ENCODE results near the gene DIO3.

The DIO3 gene

GRCh38 chr14:101578489-101578888 lies 17.2 kb downstream of the DIO3 start:
- no peaks in the 10 kb centered on the region for H3F3A ChIP-seq (ENCODE audit: insufficient read depth, low read length)
- H3K9me3 ChIP-seq (ENCODE audit: low read length): no peaks in the 10 kb centered on the region
- H3K27ac ChIP-seq (ENCODE audit: low read depth, low read length, poor library complexity, severe bottlenecking): no peak overlapping the region
- no peak overlapping the region for H3K4me3 ChIP-seq (ENCODE audit: low read depth, low read length, poor library complexity, severe bottlenecking)
- no peaks in the 10 kb centered on the region for H3K4me1 ChIP-seq (ENCODE audit: insufficient read depth, low read length, severe bottlenecking)
- H3K36me3 ChIP-seq (ENCODE audit: insufficient read depth, low read length): no peaks in the 10 kb centered on the region
- no peaks in the 10 kb centered on the region for H3K27me3 ChIP-seq (ENCODE audit: insufficient read depth, low read length)
- H2AFZ ChIP-seq (ENCODE audit: low read length): no peak overlapping the region
- no peaks in the 10 kb centered on the region for H4K20me1 ChIP-seq (ENCODE audit: insufficient read depth, low read length)
- H3K9me2 ChIP-seq (ENCODE audit: low read depth, low read length): no peaks in the 10 kb centered on the region
- H3K9ac ChIP-seq (ENCODE audit: low read length): no peak overlapping the region
- TF ChIP-seq EZH2 (IDR thresholded peaks at IDR 0.05; ENCODE audit: borderline replicate concordance, low read length) (no peak), CTCF (IDR thresholded peaks at IDR 0.05; ENCODE audit: low read length) (no peak)
- no peaks in the 10 kb centered on the region for H3K79me2 ChIP-seq (ENCODE audit: insufficient read depth, low read length)
- H3K4me2 ChIP-seq (ENCODE audit: low read length): no peak overlapping the region

GRCh38 chr14:101579372-101580080 lies 18.2 kb downstream of the DIO3 start:
- Histone ChIP-seq H3K4me2 (ENCODE audit: low read length) (no peak overlapping the region), H3K9ac (ENCODE audit: low read length) (no peak overlapping the region), H3K9me3 (ENCODE audit: low read length) (no peaks in the 10 kb centered on the region), H3K27ac (ENCODE audit: low read depth, low read length, poor library complexity, severe bottlenecking) (no peak overlapping the region), H3K4me1 (ENCODE audit: insufficient read depth, low read length, severe bottlenecking) (no peaks in the 10 kb centered on the region), H2AFZ (ENCODE audit: low read length) (no peak overlapping the region), H3K79me2 (ENCODE audit: insufficient read depth, low read length) (no peaks in the 10 kb centered on the region), H3K9me2 (ENCODE audit: low read depth, low read length) (no peaks in the 10 kb centered on the region), H3F3A (ENCODE audit: insufficient read depth, low read length) (no peaks in the 10 kb centered on the region), H3K27me3 (ENCODE audit: insufficient read depth, low read length) (no peaks in the 10 kb centered on the region; the same call in 1 of the 2 replicates), H3K4me3 (ENCODE audit: low read depth, low read length, poor library complexity, severe bottlenecking) (no peak overlapping the region), H4K20me1 (ENCODE audit: insufficient read depth, low read length) (no peaks in the 10 kb centered on the region), H3K36me3 (ENCODE audit: insufficient read depth, low read length) (no peaks in the 10 kb centered on the region)
- TF ChIP-seq EZH2 (IDR thresholded peaks at IDR 0.05; ENCODE audit: borderline replicate concordance, low read length) (no peak), CTCF (IDR thresholded peaks at IDR 0.05; ENCODE audit: low read length) (no peak)

GRCh38 chr14:101581806-101582205 lies 20.5 kb downstream of the DIO3 start:
- no peak for TF ChIP-seq EZH2 (IDR thresholded peaks at IDR 0.05; ENCODE audit: borderline replicate concordance, low read length)
- TF ChIP-seq CTCF (IDR thresholded peaks at IDR 0.05; ENCODE audit: low read length): no peak

More at GRCh38 chr14:101581806-101582205, 20.5 kb downstream of the DIO3 start:
- Histone ChIP-seq H4K20me1 (ENCODE audit: insufficient read depth, low read length) (no peaks in the 10 kb centered on the region), H3K9me2 (ENCODE audit: low read depth, low read length) (no peaks in the 10 kb centered on the region), H3K27ac (ENCODE audit: low read depth, low read length, poor library complexity, severe bottlenecking) (no peak overlapping the region), H3K4me1 (ENCODE audit: insufficient read depth, low read length, severe bottlenecking) (no peaks in the 10 kb centered on the region), H3K27me3 (ENCODE audit: insufficient read depth, low read length) (no peaks in the 10 kb centered on the region; the same call in 1 of the 2 replicates), H2AFZ (ENCODE audit: low read length) (no peak overlapping the region), H3K9ac (ENCODE audit: low read length) (no peak overlapping the region), H3K36me3 (ENCODE audit: insufficient read depth, low read length) (no peaks in the 10 kb centered on the region), H3K4me3 (ENCODE audit: low read depth, low read length, poor library complexity, severe bottlenecking) (no peak overlapping the region), H3K4me2 (ENCODE audit: low read length) (no peak overlapping the region), H3F3A (ENCODE audit: insufficient read depth, low read length) (no peaks in the 10 kb centered on the region), H3K9me3 (ENCODE audit: low read length) (no peaks in the 10 kb centered on the region), H3K79me2 (ENCODE audit: insufficient read depth, low read length) (no peaks in the 10 kb centered on the region)
